ENCODE measurements around the gene LYSMD4. TPM values are rescaled to one million over a fixed set of nuclear protein-coding genes. Genes with fewer than 3 reads are reported as not detected.

Gene LYSMD4
- total and polyA plus RNA-seq, 2 of the 8 experiments (the other 6 are each of a cell fraction or from before 2014, with no cell fraction given): 7.5 to 17.5 TPM

GRCh38 chr15:99721896-99722295 is 11.3 kb downstream of the LYSMD4 start (continued):
- TF ChIP-seq CTCF (IDR thresholded peaks at IDR 0.05; ENCODE audit: control extremely low read depth in 1 of 3, insufficient read depth in 1 of 3, low read depth in 1 of 3, low read length in 3 of 3) (no peak), CHD1 (IDR thresholded peaks at IDR 0.05; ENCODE audit: low read depth, low read length) (no peak), TAF1 (IDR thresholded peaks at IDR 0.05; ENCODE audit: low read depth, low read length) (no peak), BRCA1 (IDR thresholded peaks at IDR 0.05; ENCODE audit: low read depth, low read length) (no peak), RBBP5 (IDR thresholded peaks at IDR 0.05; ENCODE audit: borderline replicate concordance, low read depth, low read length) (no peak)
- TF ChIP-seq, protein P1, sequence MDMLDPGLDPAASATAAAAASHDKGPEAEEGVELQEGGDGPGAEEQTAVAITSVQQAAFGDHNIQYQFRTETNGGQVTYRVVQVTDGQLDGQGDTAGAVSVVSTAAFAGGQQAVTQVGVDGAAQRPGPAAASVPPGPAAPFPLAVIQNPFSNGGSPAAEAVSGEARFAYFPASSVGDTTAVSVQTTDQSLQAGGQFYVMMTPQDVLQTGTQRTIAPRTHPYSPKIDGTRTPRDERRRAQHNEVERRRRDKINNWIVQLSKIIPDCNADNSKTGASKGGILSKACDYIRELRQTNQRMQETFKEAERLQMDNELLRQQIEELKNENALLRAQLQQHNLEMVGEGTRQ (IDR thresholded peaks at IDR 0.05; ENCODE audit: low read length): no peak
- TF ChIP-seq, protein P2, sequence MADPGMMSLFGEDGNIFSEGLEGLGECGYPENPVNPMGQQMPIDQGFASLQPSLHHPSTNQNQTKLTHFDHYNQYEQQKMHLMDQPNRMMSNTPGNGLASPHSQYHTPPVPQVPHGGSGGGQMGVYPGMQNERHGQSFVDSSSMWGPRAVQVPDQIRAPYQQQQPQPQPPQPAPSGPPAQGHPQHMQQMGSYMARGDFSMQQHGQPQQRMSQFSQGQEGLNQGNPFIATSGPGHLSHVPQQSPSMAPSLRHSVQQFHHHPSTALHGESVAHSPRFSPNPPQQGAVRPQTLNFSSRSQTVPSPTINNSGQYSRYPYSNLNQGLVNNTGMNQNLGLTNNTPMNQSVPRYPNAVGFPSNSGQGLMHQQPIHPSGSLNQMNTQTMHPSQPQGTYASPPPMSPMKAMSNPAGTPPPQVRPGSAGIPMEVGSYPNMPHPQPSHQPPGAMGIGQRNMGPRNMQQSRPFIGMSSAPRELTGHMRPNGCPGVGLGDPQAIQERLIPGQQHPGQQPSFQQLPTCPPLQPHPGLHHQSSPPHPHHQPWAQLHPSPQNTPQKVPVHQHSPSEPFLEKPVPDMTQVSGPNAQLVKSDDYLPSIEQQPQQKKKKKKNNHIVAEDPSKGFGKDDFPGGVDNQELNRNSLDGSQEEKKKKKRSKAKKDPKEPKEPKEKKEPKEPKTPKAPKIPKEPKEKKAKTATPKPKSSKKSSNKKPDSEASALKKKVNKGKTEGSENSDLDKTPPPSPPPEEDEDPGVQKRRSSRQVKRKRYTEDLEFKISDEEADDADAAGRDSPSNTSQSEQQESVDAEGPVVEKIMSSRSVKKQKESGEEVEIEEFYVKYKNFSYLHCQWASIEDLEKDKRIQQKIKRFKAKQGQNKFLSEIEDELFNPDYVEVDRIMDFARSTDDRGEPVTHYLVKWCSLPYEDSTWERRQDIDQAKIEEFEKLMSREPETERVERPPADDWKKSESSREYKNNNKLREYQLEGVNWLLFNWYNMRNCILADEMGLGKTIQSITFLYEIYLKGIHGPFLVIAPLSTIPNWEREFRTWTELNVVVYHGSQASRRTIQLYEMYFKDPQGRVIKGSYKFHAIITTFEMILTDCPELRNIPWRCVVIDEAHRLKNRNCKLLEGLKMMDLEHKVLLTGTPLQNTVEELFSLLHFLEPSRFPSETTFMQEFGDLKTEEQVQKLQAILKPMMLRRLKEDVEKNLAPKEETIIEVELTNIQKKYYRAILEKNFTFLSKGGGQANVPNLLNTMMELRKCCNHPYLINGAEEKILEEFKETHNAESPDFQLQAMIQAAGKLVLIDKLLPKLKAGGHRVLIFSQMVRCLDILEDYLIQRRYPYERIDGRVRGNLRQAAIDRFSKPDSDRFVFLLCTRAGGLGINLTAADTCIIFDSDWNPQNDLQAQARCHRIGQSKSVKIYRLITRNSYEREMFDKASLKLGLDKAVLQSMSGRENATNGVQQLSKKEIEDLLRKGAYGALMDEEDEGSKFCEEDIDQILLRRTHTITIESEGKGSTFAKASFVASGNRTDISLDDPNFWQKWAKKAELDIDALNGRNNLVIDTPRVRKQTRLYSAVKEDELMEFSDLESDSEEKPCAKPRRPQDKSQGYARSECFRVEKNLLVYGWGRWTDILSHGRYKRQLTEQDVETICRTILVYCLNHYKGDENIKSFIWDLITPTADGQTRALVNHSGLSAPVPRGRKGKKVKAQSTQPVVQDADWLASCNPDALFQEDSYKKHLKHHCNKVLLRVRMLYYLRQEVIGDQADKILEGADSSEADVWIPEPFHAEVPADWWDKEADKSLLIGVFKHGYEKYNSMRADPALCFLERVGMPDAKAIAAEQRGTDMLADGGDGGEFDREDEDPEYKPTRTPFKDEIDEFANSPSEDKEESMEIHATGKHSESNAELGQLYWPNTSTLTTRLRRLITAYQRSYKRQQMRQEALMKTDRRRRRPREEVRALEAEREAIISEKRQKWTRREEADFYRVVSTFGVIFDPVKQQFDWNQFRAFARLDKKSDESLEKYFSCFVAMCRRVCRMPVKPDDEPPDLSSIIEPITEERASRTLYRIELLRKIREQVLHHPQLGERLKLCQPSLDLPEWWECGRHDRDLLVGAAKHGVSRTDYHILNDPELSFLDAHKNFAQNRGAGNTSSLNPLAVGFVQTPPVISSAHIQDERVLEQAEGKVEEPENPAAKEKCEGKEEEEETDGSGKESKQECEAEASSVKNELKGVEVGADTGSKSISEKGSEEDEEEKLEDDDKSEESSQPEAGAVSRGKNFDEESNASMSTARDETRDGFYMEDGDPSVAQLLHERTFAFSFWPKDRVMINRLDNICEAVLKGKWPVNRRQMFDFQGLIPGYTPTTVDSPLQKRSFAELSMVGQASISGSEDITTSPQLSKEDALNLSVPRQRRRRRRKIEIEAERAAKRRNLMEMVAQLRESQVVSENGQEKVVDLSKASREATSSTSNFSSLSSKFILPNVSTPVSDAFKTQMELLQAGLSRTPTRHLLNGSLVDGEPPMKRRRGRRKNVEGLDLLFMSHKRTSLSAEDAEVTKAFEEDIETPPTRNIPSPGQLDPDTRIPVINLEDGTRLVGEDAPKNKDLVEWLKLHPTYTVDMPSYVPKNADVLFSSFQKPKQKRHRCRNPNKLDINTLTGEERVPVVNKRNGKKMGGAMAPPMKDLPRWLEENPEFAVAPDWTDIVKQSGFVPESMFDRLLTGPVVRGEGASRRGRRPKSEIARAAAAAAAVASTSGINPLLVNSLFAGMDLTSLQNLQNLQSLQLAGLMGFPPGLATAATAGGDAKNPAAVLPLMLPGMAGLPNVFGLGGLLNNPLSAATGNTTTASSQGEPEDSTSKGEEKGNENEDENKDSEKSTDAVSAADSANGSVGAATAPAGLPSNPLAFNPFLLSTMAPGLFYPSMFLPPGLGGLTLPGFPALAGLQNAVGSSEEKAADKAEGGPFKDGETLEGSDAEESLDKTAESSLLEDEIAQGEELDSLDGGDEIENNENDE (IDR thresholded peaks at IDR 0.05; ENCODE audit: insufficient replicate concordance, low read length): no peak

Data from H1 (cell line).